ENCODE measurements around the gene CEACAM21.
"Not testable (repeated sequence)": the region's sequence is repeated elsewhere in the genome, so short reads cannot be mapped to it uniquely, and the experiment has no call there.

The CEACAM21 gene

GRCh38 chr19:41548954-41549688, 26.8 kb upstream of the CEACAM21 start:
- DNase-seq (ENCODE audit: low read depth in 3 of 3, low spot score in 1 of 3): peak in 2 of 3 donors; percentile 45 to 55

GRCh38 chr19:41549884-41550283, 26.1 kb upstream of the CEACAM21 start:
- no peak for DNase-seq (ENCODE audit: low read depth in 3 of 3, low spot score in 1 of 3)

- DNase-seq (ENCODE audit: low read depth in 3 of 3, low spot score in 1 of 3): no peak
Measured at GRCh38 chr19:41551212-41551610, 24.8 kb upstream of the CEACAM21 start.

- no peak for DNase-seq (ENCODE audit: low read depth in 3 of 3, low spot score in 1 of 3)
Measured at GRCh38 chr19:41551711-41552110, 24.3 kb upstream of the CEACAM21 start.

- no peak for DNase-seq (ENCODE audit: low read depth in 3 of 3, low spot score in 1 of 3)
Measured at GRCh38 chr19:41552558-41552957, 23.4 kb upstream of the CEACAM21 start.

- no peak for DNase-seq (ENCODE audit: low read depth in 3 of 3, low spot score in 1 of 3)
Measured at GRCh38 chr19:41553804-41554203, 22.2 kb upstream of the CEACAM21 start.

- no peak for DNase-seq (ENCODE audit: low read depth in 3 of 3, low spot score in 1 of 3)
Measured at GRCh38 chr19:41554907-41555306, 21.1 kb upstream of the CEACAM21 start.

- DNase-seq (ENCODE audit: low read depth in 3 of 3, low spot score in 1 of 3): no peak
Measured at GRCh38 chr19:41555748-41556147, 20.2 kb upstream of the CEACAM21 start.

- DNase-seq (ENCODE audit: low read depth in 3 of 3, low spot score in 1 of 3): no peak
Measured at GRCh38 chr19:41563854-41564514, 12.0 kb upstream of the CEACAM21 start.

- DNase-seq (ENCODE audit: low read depth in 3 of 3, low spot score in 1 of 3): no peak
Measured at GRCh38 chr19:41564515-41565378, 11.2 kb upstream of the CEACAM21 start.

- DNase-seq (ENCODE audit: low read depth in 3 of 3, low spot score in 1 of 3): no peak
Measured at GRCh38 chr19:41565379-41565720, 10.6 kb upstream of the CEACAM21 start.

- no peak for DNase-seq (ENCODE audit: low read depth in 3 of 3, low spot score in 1 of 3)
Measured at GRCh38 chr19:41566001-41566400, 10.0 kb upstream of the CEACAM21 start.

- no peak for DNase-seq (ENCODE audit: low read depth in 3 of 3, low spot score in 1 of 3)
Measured at GRCh38 chr19:41569481-41570150, 6.3 kb upstream of the CEACAM21 start.

- DNase-seq (ENCODE audit: low read depth in 3 of 3, low spot score in 1 of 3): no peak
Measured at GRCh38 chr19:41570179-41570578, 5.8 kb upstream of the CEACAM21 start.

- peak; percentile 62 to 82 (median 71) for DNase-seq (ENCODE audit: low read depth in 3 of 3, low spot score in 1 of 3)
Measured at GRCh38 chr19:41570639-41571112, 5.3 kb upstream of the CEACAM21 start.

GRCh38 chr19:41577144-41577830, 1.3 kb downstream of the CEACAM21 start:
- no peak for DNase-seq (ENCODE audit: low read depth in 3 of 3, low spot score in 1 of 3)

GRCh38 chr19:41577833-41578232, 1.9 kb downstream of the CEACAM21 start:
- DNase-seq (ENCODE audit: low read depth in 3 of 3, low spot score in 1 of 3): no peak

GRCh38 chr19:41578886-41579285, 2.9 kb downstream of the CEACAM21 start:
- DNase-seq (ENCODE audit: low read depth in 3 of 3, low spot score in 1 of 3): no peak

- DNase-seq (ENCODE audit: low read depth in 3 of 3, low spot score in 1 of 3): not testable (repeated sequence)
Measured at GRCh38 chr19:41581068-41581467, 5.1 kb downstream of the CEACAM21 start.

GRCh38 chr19:41582577-41583182, 6.7 kb downstream of the CEACAM21 start:
- DNase-seq (ENCODE audit: low read depth in 3 of 3, low spot score in 1 of 3): not testable (repeated sequence)
